ENCODE measurements around the gene TMEM220.
A peak's percentile ranks its signal among the peaks of the same experiment; 100 is the strongest.
"Not testable (repeated sequence)": the region's sequence is repeated elsewhere in the genome, so short reads cannot be mapped to it uniquely, and the experiment has no call there.

Gene TMEM220

GRCh38 chr17:10718547-10718946, 11.3 kb downstream of the TMEM220 start:
- no peak for DNase-seq (ENCODE audit: insufficient read length)
- TF ChIP-seq POLR2AphosphoS5 (IDR thresholded peaks at IDR 0.05; ENCODE audit: low read depth, low read length) (no peak), POLR2A (IDR thresholded peaks at IDR 0.05; ENCODE audit: low read depth, low read length) (no peak)
- FAIRE-seq: no peak

- DNase-seq (ENCODE audit: insufficient read length): no peak
- FAIRE-seq: no peak
These were observed 13.6 kb downstream of the TMEM220 start for GRCh38 chr17:10716218-10716617.

GRCh38 chr17:10713318-10713717, 16.5 kb downstream of the TMEM220 start:
- TF ChIP-seq POLR2A (IDR thresholded peaks at IDR 0.05; ENCODE audit: low read depth, low read length) (no peak), POLR2AphosphoS5 (IDR thresholded peaks at IDR 0.05; ENCODE audit: low read depth, low read length) (no peak), TAF1 (IDR thresholded peaks at IDR 0.05; ENCODE audit: borderline replicate concordance, low read depth, low read length) (no peak)
- DNase-seq (ENCODE audit: insufficient read length): no peak
- no peak for FAIRE-seq

More at GRCh38 chr17:10716218-10716617, 13.6 kb downstream of the TMEM220 start:
- no peak for TF ChIP-seq TAF1 (IDR thresholded peaks at IDR 0.05; ENCODE audit: borderline replicate concordance, low read depth, low read length)
- TF ChIP-seq POLR2A (IDR thresholded peaks at IDR 0.05; ENCODE audit: low read depth, low read length): no peak
- TF ChIP-seq POLR2AphosphoS5 (IDR thresholded peaks at IDR 0.05; ENCODE audit: low read depth, low read length): no peak

GRCh38 chr17:10705727-10706126, 24.1 kb downstream of the TMEM220 start:
- TF ChIP-seq POLR2A (IDR thresholded peaks at IDR 0.05; ENCODE audit: low read depth, low read length): no peak
- TF ChIP-seq POLR2AphosphoS5 (IDR thresholded peaks at IDR 0.05; ENCODE audit: low read depth, low read length): no peak
- no peak for TF ChIP-seq TAF1 (IDR thresholded peaks at IDR 0.05; ENCODE audit: borderline replicate concordance, low read depth, low read length)
- no peak for DNase-seq (ENCODE audit: insufficient read length)
- peak; percentile 80 for FAIRE-seq

GRCh38 chr17:10702574-10702973, 27.2 kb downstream of the TMEM220 start:
- no peak for TF ChIP-seq POLR2A (IDR thresholded peaks at IDR 0.05; ENCODE audit: low read depth, low read length)
- no peak for TF ChIP-seq POLR2AphosphoS5 (IDR thresholded peaks at IDR 0.05; ENCODE audit: low read depth, low read length)
- TF ChIP-seq TAF1 (IDR thresholded peaks at IDR 0.05; ENCODE audit: borderline replicate concordance, low read depth, low read length): no peak
- DNase-seq (ENCODE audit: insufficient read length) (no peak), FAIRE-seq (no peak)

- DNase-seq (ENCODE audit: insufficient read length) (no peak), FAIRE-seq (no peak)
- TF ChIP-seq POLR2AphosphoS5 (IDR thresholded peaks at IDR 0.05; ENCODE audit: low read depth, low read length) (no peak), POLR2A (IDR thresholded peaks at IDR 0.05; ENCODE audit: low read depth, low read length) (no peak), TAF1 (IDR thresholded peaks at IDR 0.05; ENCODE audit: borderline replicate concordance, low read depth, low read length) (no peak)
These were observed 30.0 kb downstream of the TMEM220 start for GRCh38 chr17:10699856-10700255.

GRCh38 chr17:10698096-10698818, 31.6 kb downstream of the TMEM220 start:
- peak; percentile 78 for FAIRE-seq
- TF ChIP-seq TAF1 (IDR thresholded peaks at IDR 0.05; ENCODE audit: borderline replicate concordance, low read depth, low read length) (no peak), POLR2A (IDR thresholded peaks at IDR 0.05; ENCODE audit: low read depth, low read length) (no peak), POLR2AphosphoS5 (IDR thresholded peaks at IDR 0.05; ENCODE audit: low read depth, low read length) (no peak)
- no peak for DNase-seq (ENCODE audit: insufficient read length)

GRCh38 chr17:10697092-10698081, 32.4 kb downstream of the TMEM220 start, which contains the start of the genes ADPRM and SCO1:
Gene ADPRM (plus strand): TSS chr17:10697594. CDS start chr17:10704927, 7,333 bp downstream.
Gene SCO1 (minus strand): TSS chr17:10697533. CDS start chr17:10697507, 26 bp downstream.
- peak; percentile 95 for TF ChIP-seq POLR2AphosphoS5 (IDR thresholded peaks at IDR 0.05; ENCODE audit: low read depth, low read length)
- peak; percentile 96 for TF ChIP-seq POLR2A (IDR thresholded peaks at IDR 0.05; ENCODE audit: low read depth, low read length)
- TF ChIP-seq TAF1 (IDR thresholded peaks at IDR 0.05; ENCODE audit: borderline replicate concordance, low read depth, low read length): peak; percentile 80
- DNase-seq (ENCODE audit: insufficient read length): peak; percentile 80
- peak; percentile 99 for FAIRE-seq

- not testable (repeated sequence) for FAIRE-seq
These were observed 33.9 kb downstream of the TMEM220 start for GRCh38 chr17:10695875-10696407.

GRCh38 chr17:10687499-10687898, 42.3 kb downstream of the TMEM220 start:
- TF ChIP-seq POLR2AphosphoS5 (IDR thresholded peaks at IDR 0.05; ENCODE audit: low read depth, low read length) (no peak), POLR2A (IDR thresholded peaks at IDR 0.05; ENCODE audit: low read depth, low read length) (no peak), TAF1 (IDR thresholded peaks at IDR 0.05; ENCODE audit: borderline replicate concordance, low read depth, low read length) (no peak)
- FAIRE-seq (no peak), DNase-seq (ENCODE audit: insufficient read length) (no peak)

More at GRCh38 chr17:10695875-10696407, 33.9 kb downstream of the TMEM220 start:
- DNase-seq (ENCODE audit: insufficient read length): not testable (repeated sequence)

GRCh38 chr17:10683853-10684252, 46.0 kb downstream of the TMEM220 start:
- no peak for DNase-seq (ENCODE audit: insufficient read length)
- TF ChIP-seq TAF1 (IDR thresholded peaks at IDR 0.05; ENCODE audit: borderline replicate concordance, low read depth, low read length) (no peak), POLR2A (IDR thresholded peaks at IDR 0.05; ENCODE audit: low read depth, low read length) (no peak)
- peak; percentile 68 for FAIRE-seq

All from GM12892 (cell line).